B cell (primary cell): Measurements from ENCODE around the gene IMMP2L. TPM values are rescaled to one million over a fixed set of nuclear protein-coding genes. Genes with fewer than 3 reads are reported as not detected.

ENCODE experiments used
- ATAC-seq: fragments of 200-7000 bp; cut with Tn5 transposase; one replicate; pipeline ENCODE4 v1.10.0; 2021; ENCODE audit warnings: low read depth, mild to moderate bottlenecking, moderate number of reproducible peaks, moderate library complexity
- CTCF ChIA-PET: fragments of 350-600 bp; sonication (Branson Sonifier 250); formaldehyde crosslinking; loops from one replicate; lab custom pipeline; 2021; ENCODE audit warnings: antibody characterized with exemption, inconsistent platforms; lab: Charles Lee
- POLR2A ChIA-PET: fragments of 350-600 bp; sonication (Branson Sonifier 250); formaldehyde crosslinking; loops from one replicate; lab custom pipeline; 2021; ENCODE audit warnings: antibody characterized with exemption; lab: Charles Lee
- DNase-seq: peaks from one replicate; pipeline ENCODE4 v3.0.0; 2013
- H2AFZ ChIP-seq: 2 replicates; pipeline ENCODE4 v1.6.1; 2012; ENCODE audit warnings: mild to moderate bottlenecking, low read depth, low read length; ENCODE audit not compliant: insufficient read depth, poor library complexity, severe bottlenecking
- H3K27ac ChIP-seq, 2 donors: 1 replicate in 1 of 2; 2 replicates in 1 of 2; pipeline ENCODE4 v1.5.1; 2012 to 2013; ENCODE audit warnings: low read length in 2 of 2, mild to moderate bottlenecking in 2 of 2, moderate library complexity in 1 of 2
- H3K27me3 ChIP-seq, 4 experiments: fragments of 200-600 bp in 1 of 4; sonication (generic) in 1 of 4; replicated peaks in 1 of 4; 1 replicate in 2 of 4; 2 replicates in 2 of 4; pipeline versions ENCODE4 v1.6.1 to v1.7.0; 2013 to 2016; ENCODE audit warnings: low read length in 3 of 4, mild to moderate bottlenecking in 2 of 4, mixed read lengths in 1 of 4, moderate library complexity in 1 of 4; ENCODE audit not compliant: insufficient read depth in 4 of 4, control insufficient read depth in 3 of 4; ENCODE audit errors: control extremely low read depth in 1 of 4
- H3K36me3 ChIP-seq, 2 experiments: replicated peaks in 1 of 2; 1 replicate in 1 of 2; 2 replicates in 1 of 2; pipeline versions ENCODE4 v1.6.1 to v1.7.1; 2013; ENCODE audit warnings: low read length in 1 of 2; ENCODE audit not compliant: insufficient read depth in 2 of 2, control insufficient read depth in 1 of 2; ENCODE audit errors: control extremely low read depth in 1 of 2, extremely low read depth in 1 of 2
- H3K4me1 ChIP-seq, 2 donors: fragments of 200-600 bp in 1 of 2; sonication (generic) in 1 of 2; 1 replicate in 1 of 2; 2 replicates in 1 of 2; pipeline versions ENCODE4 v1.5.1 to v1.6.1; 2013 to 2017; ENCODE audit warnings: low read length in 2 of 2; ENCODE audit not compliant: control insufficient read depth in 2 of 2, insufficient read depth in 2 of 2
- H3K4me2 ChIP-seq: replicated peaks from 2 replicates; pipeline ENCODE3; 2012; ENCODE audit warnings: mild to moderate bottlenecking, low read depth, low read length; ENCODE audit not compliant: poor library complexity, severe bottlenecking
- H3K4me3 ChIP-seq, 5 experiments: fragments of 200-600 bp in 1 of 5; sonication (generic) in 1 of 5; 1 replicate in 3 of 5; 2 replicates in 2 of 5; pipeline versions ENCODE4 v1.5.1 to v1.7.0; 2011 to 2016; ENCODE audit warnings: low read length in 4 of 5, mild to moderate bottlenecking in 4 of 5, low read depth in 2 of 5, control low read depth in 1 of 5, moderate library complexity in 1 of 5; ENCODE audit not compliant: insufficient read depth in 1 of 5; ENCODE audit errors: control extremely low read depth in 1 of 5, extremely low read depth in 1 of 5
- H3K79me2 ChIP-seq: fragments of 200-600 bp; sonication (generic); one replicate; pipeline ENCODE4 v1.6.0; 2016; ENCODE audit warnings: low read length; ENCODE audit not compliant: control insufficient read depth, insufficient read depth
- H3K9ac ChIP-seq: fragments of 200-600 bp; sonication (generic); 2 replicates; pipeline ENCODE4 v1.6.1; 2017; ENCODE audit warnings: mild to moderate bottlenecking, low read length, moderate library complexity
- H3K9me3 ChIP-seq, 3 donors: one replicate each; pipeline versions ENCODE4 v1.6.1 to v1.7.1; 2013; ENCODE audit warnings: low read length in 2 of 3; ENCODE audit not compliant: control insufficient read depth in 2 of 3, insufficient read depth in 1 of 3; ENCODE audit errors: control extremely low read depth in 1 of 3
- H4K20me1 ChIP-seq: 2 replicates; pipeline ENCODE4 v1.6.0; 2012; ENCODE audit warnings: mild to moderate bottlenecking, low read length; ENCODE audit not compliant: insufficient read depth, control insufficient read depth, poor library complexity, severe bottlenecking
- H3K27ac Mint-ChIP-seq: one replicate; pipeline ENCODE4 v1.8.0; 2021; ENCODE audit warnings: mixed read lengths
- H3K27me3 Mint-ChIP-seq: one replicate; pipeline ENCODE4 v1.8.0; 2021; ENCODE audit warnings: mixed read lengths
- H3K4me1 Mint-ChIP-seq: one replicate; pipeline ENCODE4 v1.8.0; 2021; ENCODE audit warnings: mixed read lengths
- H3K4me3 Mint-ChIP-seq: one replicate; pipeline ENCODE4 v1.8.0; 2021; ENCODE audit warnings: mixed read lengths
- H3K9me3 Mint-ChIP-seq: one replicate; pipeline ENCODE4 v1.8.0; 2022; ENCODE audit warnings: mixed read lengths; ENCODE audit not compliant: insufficient read depth
- CTCF ChIP-seq: fragments of 200-600 bp; IDR thresholded peaks from one replicate; pipeline ENCODE4 v1.8.0; 2022; ENCODE audit warnings: antibody characterized with exemption, mild to moderate bottlenecking
- EZH2 ChIP-seq: IDR thresholded peaks from 2 replicates; pipeline ENCODE4 v1.6.1; 2012; ENCODE audit warnings: borderline replicate concordance, low read depth, mild to moderate bottlenecking, moderate library complexity, low read length; ENCODE audit not compliant: insufficient read depth, poor library complexity, severe bottlenecking
- WGBS: methylation state at CpG from one replicate; pipeline ENCODE4 v1.1.5; 2013; ENCODE audit warnings: missing lambda C conversion rate; ENCODE audit not compliant: insufficient coverage; 5-methylcytosine and 5-hydroxymethylcytosine counted together
- intact Hi-C: fragments of 100-400 bp; cut with micrococcal nuclease; formaldehyde crosslinking; loops from one replicate; pipeline ENCODE4 v1.10.0; 2022
- polyA plus RNA-seq: library from polyadenylated mRNA; depleted of rRNA; stranded (reverse); fragments of >200 nt; gene quantifications from 2 replicates; pipeline ENCODE4 v1.2.3, GENCODE V29; 2012
- total RNA-seq, 2 donors: library from RNA; stranded (reverse); fragments of 120-200 nt in 1 of 2; gene quantifications; 1 replicate in 1 of 2; 2 replicates in 1 of 2; pipeline versions ENCODE4 v1.2.3 to v1.2.4, GENCODE V29; 2013 to 2022

The IMMP2L gene
- total and polyA plus RNA-seq, 2 donors (not counting 1 experiment from before 2014, with no cell fraction given): 3.8 to 34.2 TPM

GRCh38 chr7:111560773-111561653 lies 1.3 kb downstream of the IMMP2L start:
- peak overlapping the region; percentile 84 for H2AFZ ChIP-seq
- peak overlapping the region; percentile 85 for H3K9ac ChIP-seq
- peaks cover 17 to 23% of the 10 kb centered on the region in 2 donors for H3K4me1 ChIP-seq
- Mint-ChIP-seq H3K27ac (peak overlapping the region; percentile 90), H3K27me3 (peaks cover 3% of the 10 kb centered on the region), H3K4me1 (peaks cover 34% of the 10 kb centered on the region), H3K4me3 (peak overlapping the region; percentile 93), H3K9me3 (no peaks in the 10 kb centered on the region)
- peaks cover 0 to 6% (median 2%) of the 10 kb centered on the region in 4 experiments for H3K27me3 ChIP-seq
- POLR2A ChIA-PET: interaction anchor here (0.6 kb wide), 1 partner anchor 1228 kb away, joined by 3 read pairs; no protein-coding TSS in a partner anchor
- intact Hi-C loops: loop anchor here (10.0 kb wide), 2 partner anchors 476 to 1554 kb away; partner anchors contain the start of gene SMIM30
- H3K9me3 ChIP-seq: no peaks in the 10 kb centered on the region
- 25% methylated on average over 2 of the region's 4 CpGs for WGBS
- DNase-seq: peak; percentile 7
- no peak for ATAC-seq
- H3K4me3 ChIP-seq: peak overlapping the region in 4 of 5 experiments; percentile 68 to 74 (median 72)
- CTCF ChIA-PET: no interaction called here
- peak overlapping the region; percentile 80 for H3K4me2 ChIP-seq
- no peak for TF ChIP-seq EZH2
- TF ChIP-seq CTCF: no peak
- H4K20me1 ChIP-seq: no peaks in the 10 kb centered on the region
- peak overlapping the region in 1 of 2 donors; percentile 86 for H3K27ac ChIP-seq
- peaks cover 5% of the 10 kb centered on the region for H3K79me2 ChIP-seq
- peaks cover 4% of the 10 kb centered on the region in 2 experiments for H3K36me3 ChIP-seq

GRCh38 chr7:111558991-111559390 lies 3.3 kb downstream of the IMMP2L start:
- Mint-ChIP-seq H3K27ac (no peak overlapping the region), H3K4me1 (peaks cover 35% of the 10 kb centered on the region), H3K27me3 (no peaks in the 10 kb centered on the region), H3K9me3 (no peaks in the 10 kb centered on the region), H3K4me3 (no peak overlapping the region)
- Histone ChIP-seq H3K27me3 (peaks cover 0 to 6% (median 0%) of the 10 kb centered on the region in 4 experiments), H3K4me1 (peaks cover 17 to 23% of the 10 kb centered on the region in 2 donors), H2AFZ (no peak overlapping the region), H3K27ac (no peak overlapping the region), H3K36me3 (peaks cover 6 to 8% of the 10 kb centered on the region in 2 experiments), H3K9me3 (no peaks in the 10 kb centered on the region), H4K20me1 (no peaks in the 10 kb centered on the region), H3K79me2 (peaks cover 5% of the 10 kb centered on the region), H3K9ac (no peak overlapping the region), H3K4me3 (no peak overlapping the region), H3K4me2 (no peak overlapping the region)
- no peak for ATAC-seq
- no CpG with 5 or more reads among the region's 1 CpG for WGBS
- ChIA-PET POLR2A (no interaction called here), CTCF (no interaction called here)
- no peak for TF ChIP-seq CTCF
- TF ChIP-seq EZH2: no peak
- intact Hi-C loops: no loop called here
- DNase-seq: no peak
